H54 (cell line): ENCODE measurements around the gene PAX2.
A peak's percentile ranks its signal among the peaks of the same experiment; 100 is the strongest.

Experiments
- DNase-seq: peaks from one replicate; pipeline ENCODE4 v3.0.0; 2011; ENCODE audit warnings: low spot score, mixed read lengths; ENCODE audit not compliant: insufficient read length
- FAIRE-seq: peaks from 3 replicates; lab custom pipeline; 2011; peaks lifted over from hg19 to GRCh38; lab: Jason Lieb, UNC
- POLR2A ChIP-seq: IDR thresholded peaks from 2 replicates; pipeline ENCODE4 v1.6.1; 2011; ENCODE audit warnings: low read depth, mild to moderate bottlenecking, low read length

The PAX2 gene

DNA sequence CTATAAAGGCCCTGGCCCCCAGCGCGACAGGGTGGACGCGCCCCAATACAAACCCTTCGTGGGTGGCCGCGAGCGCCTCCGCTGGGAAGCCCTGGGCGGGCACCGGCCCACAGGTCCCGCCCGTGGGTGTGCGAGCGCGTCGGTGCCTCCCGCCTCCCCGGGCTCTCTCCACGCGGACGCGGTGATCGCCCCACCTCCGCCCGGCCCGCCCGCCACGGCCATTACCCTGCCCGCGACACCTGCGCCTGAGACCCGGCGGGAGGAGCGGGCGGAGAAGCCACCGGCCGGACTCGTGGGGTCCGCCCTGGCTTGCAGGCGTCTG lies 81.2 kb downstream of the PAX2 start:
- TF ChIP-seq POLR2A: no peak
- DNase-seq (no peak), FAIRE-seq (no peak)

DNA sequence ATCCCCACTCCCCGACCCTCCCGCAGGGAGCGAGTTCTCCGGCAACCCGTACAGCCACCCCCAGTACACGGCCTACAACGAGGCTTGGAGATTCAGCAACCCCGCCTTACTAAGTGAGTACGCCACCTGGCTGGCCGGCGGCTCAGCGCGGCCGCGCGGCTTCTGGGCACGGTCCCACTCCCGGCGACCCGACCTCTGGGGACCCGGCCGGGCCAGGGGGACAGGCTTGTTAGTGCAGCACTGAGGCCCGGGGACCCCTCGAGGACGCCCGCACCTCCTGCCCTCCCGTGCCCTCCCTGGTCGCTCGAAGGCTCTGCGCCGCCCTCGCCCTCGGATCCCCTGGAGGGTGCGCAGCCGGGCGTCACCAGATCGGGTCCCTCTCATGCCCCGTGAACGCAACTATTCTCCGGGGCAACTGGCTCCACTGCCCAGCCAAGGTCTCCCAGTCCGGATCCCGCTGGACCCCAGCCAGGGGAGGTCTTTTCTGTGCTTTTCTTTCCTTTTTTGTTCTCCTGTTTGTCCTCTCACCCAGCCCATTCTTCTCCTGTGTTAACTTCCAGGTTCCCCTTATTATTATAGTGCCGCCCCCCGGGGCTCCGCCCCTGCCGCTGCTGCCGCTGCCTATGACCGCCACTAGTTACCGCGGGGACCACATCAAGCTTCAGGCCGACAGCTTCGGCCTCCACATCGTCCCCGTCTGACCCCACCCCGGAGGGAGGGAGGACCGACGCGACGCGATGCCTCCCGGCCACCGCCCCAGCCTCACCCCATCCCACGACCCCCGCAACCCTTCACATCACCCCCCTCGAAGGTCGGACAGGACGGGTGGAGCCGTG lies 81.8 kb downstream of the PAX2 start:
- no peak for FAIRE-seq
- DNase-seq: no peak
- TF ChIP-seq POLR2A: no peak

DNA sequence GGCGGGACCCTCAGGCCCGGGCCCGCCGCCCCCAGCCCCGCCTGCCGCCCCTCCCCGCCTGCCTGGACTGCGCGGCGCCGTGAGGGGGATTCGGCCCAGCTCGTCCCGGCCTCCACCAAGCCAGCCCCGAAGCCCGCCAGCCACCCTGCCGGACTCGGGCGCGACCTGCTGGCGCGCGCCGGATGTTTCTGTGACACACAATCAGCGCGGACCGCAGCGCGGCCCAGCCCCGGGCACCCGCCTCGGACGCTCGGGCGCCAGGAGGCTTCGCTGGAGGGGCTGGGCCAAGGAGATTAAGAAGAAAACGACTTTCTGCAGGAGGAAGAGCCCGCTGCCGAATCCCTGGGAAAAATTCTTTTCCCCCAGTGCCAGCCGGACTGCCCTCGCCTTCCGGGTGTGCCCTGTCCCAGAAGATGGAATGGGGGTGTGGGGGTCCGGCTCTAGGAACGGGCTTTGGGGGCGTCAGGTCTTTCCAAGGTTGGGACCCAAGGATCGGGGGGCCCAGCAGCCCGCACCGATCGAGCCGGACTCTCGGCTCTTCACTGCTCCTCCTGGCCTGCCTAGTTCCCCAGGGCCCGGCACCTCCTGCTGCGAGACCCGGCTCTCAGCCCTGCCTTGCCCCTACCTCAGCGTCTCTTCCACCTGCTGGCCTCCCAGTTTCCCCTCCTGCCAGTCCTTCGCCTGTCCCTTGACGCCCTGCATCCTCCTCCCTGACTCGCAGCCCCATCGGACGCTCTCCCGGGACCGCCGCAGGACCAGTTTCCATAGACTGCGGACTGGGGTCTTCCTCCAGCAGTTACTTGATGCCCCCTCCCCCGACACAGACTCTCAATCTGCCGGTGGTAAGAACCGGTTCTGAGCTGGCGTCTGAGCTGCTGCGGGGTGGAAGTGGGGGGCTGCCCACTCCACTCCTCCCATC lies 82.7 kb downstream of the PAX2 start:
- TF ChIP-seq POLR2A: no peak
- DNase-seq: peak; percentile 54
- FAIRE-seq: no peak

DNA sequence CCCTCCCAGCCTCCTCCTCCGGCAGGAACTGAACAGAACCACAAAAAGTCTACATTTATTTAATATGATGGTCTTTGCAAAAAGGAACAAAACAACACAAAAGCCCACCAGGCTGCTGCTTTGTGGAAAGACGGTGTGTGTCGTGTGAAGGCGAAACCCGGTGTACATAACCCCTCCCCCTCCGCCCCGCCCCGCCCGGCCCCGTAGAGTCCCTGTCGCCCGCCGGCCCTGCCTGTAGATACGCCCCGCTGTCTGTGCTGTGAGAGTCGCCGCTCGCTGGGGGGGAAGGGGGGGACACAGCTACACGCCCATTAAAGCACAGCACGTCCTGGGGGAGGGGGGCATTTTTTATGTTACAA lies 83.3 kb downstream of the PAX2 start:
- no peak for FAIRE-seq
- no peak for TF ChIP-seq POLR2A
- no peak for DNase-seq

DNA sequence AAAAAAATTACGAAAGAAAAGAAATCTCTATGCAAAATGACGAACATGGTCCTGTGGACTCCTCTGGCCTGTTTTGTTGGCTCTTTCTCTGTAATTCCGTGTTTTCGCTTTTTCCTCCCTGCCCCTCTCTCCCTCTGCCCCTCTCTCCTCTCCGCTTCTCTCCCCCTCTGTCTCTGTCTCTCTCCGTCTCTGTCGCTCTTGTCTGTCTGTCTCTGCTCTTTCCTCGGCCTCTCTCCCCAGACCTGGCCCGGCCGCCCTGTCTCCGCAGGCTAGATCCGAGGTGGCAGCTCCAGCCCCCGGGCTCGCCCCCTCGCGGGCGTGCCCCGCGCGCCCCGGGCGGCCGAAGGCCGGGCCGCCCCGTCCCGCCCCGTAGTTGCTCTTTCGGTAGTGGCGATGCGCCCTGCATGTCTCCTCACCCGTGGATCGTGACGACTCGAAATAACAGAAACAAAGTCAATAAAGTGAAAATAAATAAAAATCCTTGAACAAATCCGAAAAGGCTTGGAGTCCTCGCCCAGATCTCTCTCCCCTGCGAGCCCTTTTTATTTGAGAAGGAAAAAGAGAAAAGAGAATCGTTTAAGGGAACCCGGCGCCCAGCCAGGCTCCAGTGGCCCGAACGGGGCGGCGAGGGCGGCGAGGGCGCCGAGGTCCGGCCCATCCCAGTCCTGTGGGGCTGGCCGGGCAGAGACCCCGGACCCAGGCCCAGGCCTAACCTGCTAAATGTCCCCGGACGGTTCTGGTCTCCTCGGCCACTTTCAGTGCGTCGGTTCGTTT lies 83.9 kb downstream of the PAX2 start:
- no peak for TF ChIP-seq POLR2A
- no peak for FAIRE-seq
- no peak for DNase-seq

DNA sequence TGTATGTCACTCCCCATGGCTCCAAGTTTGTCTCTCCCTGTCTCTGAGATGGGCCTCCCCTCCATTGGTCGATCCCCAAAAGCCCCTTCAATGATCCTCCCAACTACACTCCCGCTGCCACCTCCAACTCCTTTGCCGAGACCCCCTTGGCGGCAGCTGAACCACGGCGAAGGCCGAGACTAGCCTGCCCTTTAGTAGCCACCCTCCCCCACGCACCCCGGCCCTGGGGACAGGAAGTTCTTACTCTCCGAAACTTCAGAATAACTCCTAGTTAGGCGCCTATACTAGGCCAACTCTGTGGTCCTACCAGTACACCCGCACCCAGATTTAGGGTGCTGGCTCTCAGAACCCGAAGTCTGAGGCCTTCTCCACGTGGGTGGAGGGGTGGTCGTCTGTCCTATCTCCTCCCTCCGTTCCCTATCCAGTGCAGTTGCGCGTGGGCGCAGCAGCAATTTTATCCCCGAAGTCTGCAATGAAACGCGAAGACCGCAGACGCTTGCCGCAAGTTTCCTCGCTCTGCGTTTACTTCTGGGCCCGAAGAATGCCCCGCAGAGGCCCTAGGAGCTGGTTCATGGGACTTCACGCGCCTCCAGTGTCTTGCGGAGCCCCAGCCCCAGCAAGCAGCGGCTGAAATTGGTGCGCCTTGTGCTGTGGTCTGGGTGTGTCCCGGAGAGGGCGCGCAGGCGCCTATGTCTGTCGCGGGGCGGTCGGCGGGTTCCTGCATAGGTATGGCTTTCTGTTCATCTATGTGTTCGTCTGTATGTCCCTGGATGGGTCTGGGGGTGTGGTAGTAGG lies 84.7 kb downstream of the PAX2 start:
- TF ChIP-seq POLR2A: no peak
- DNase-seq (no peak), FAIRE-seq (no peak)

DNA sequence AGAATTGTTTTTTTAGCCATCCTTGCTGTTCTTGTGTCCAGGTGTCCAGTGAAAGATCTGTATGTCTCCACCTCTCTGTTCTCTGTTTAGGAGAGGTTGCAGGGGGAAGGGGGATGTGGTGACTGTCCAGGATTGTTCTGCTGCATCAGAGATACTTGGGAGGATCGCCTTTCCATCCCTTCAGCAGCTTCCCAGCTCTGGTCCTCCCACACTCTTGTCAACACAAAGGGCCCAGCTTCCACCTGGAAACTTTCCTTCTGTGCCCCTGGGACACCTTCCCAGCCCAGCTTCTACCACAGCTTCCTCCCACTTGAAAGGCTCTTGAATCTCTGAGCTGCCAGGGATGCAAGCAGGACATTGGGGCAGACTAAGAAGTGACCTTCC lies 85.3 kb downstream of the PAX2 start:
- no peak for TF ChIP-seq POLR2A
- DNase-seq: no peak
- no peak for FAIRE-seq

DNA sequence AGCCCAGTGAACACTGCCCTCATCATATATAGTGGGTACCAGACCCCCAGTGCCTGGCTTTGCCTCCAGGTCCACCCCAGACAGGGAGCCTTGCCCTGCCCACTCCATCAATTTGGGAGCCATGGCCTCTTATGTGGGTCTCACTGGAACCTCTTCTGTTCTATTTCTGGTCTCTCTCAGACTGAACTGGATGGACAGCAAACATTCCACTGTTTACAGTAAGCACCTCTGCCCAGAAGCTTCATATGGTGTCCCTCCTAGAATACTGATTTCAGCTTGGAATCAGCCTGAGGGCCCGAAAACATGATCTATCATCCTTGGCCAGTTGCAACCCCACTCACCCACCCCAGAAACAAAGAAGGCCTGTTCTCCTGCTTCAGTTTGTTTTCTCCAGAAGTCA lies 86.4 kb downstream of the PAX2 start:
- no peak for FAIRE-seq
- TF ChIP-seq POLR2A: no peak
- DNase-seq: no peak

DNA sequence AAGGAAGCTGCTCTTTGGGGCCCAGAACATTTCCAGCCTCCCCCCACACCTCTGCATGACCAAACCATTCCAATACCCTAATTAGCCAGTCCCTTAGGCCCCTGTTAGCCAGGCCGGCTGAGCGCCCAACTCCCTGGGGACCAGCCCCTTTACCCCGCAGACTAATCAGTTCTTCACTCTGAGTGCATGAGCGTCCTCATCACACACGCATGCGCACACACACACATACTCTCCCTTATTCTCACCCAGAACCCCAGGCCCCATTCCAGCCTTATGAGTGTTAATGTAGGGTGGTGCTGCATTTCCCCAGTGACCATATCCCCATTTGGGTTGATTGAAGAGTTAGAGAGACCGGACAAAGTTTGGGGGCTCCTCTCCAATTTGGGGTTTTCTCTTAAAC lies 90.4 kb downstream of the PAX2 start:
- DNase-seq: no peak
- FAIRE-seq: no peak

DNA sequence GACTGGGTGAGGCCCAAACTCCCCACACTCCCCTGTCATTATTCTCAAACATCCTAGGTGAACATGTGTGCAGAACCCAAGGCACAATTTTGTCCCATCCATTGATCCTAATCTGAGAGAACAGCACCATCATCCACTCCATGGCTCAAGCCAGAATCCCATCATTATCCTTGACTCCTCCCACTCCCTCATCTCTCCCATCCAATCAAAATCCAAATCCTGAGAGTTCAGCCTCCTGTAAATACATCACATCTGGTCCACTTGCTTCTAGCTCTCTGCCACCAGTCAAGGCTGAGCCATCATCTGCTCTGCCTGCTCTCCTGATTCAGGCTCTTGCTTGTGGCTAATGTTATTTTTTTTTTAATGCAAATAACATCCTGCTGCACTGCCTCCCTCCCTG lies 91.5 kb downstream of the PAX2 start:
- DNase-seq (no peak), FAIRE-seq (no peak)
- no peak for TF ChIP-seq POLR2A

More for the DNA sequence above, 90.4 kb downstream of the PAX2 start:
- TF ChIP-seq POLR2A: no peak

DNA sequence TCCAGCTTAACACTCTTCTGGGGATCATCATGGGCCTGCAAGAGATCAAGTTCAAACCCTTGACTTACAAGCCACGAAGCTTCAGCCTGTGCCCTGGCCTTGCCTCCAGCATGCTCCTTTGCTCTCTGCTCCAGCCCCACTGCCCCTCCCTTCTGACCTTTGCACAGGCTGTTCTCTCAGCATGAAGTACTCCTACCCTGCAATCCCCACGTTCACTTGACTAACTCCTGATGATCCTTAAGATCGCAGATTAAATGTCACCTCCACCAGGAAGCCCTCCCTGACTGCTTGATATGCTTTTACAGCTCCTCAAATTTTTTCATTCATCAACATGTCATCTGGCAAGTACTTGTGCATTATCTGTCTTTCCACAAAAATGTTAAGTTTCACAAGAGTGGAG lies 91.9 kb downstream of the PAX2 start:
- FAIRE-seq (no peak), DNase-seq (no peak)
- TF ChIP-seq POLR2A: no peak

DNA sequence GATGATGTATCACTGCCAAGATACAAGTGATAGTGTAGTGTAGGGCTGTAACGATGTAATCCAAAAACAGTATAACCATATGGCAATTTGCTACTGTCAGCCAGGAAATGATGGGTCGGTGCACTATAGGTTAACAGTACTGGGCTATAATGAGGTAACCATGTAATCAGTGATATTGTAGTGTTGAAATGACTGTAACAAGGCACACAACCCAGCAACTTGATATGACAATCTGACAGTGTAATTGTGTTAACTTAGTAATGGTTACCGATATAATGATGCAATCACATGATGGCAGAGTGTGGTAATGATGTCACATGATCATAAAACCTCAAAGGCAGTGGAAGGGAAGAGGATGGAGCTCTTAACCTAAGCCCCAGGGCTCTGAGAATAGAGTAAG lies 93.6 kb downstream of the PAX2 start:
- no peak for FAIRE-seq
- no peak for TF ChIP-seq POLR2A
- DNase-seq: no peak

DNA sequence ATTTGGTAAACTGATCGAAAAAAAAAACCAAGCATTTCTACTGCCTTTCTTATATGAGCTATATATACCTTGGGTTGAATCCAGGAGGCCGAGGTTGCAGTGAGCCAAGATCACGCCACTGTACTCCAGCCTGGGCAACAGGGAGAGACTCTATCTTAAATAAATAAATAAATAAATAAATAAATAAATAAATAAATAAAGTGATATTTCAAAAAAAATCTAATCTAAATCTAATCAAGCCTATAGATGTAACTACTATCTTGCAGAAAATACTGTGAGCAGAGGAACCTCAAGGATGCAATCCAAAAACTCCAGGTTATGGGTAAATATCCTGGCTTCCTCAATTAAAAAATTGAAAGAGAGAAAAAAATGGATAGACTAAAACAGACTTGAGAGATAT lies 96.1 kb downstream of the PAX2 start:
- DNase-seq (no peak), FAIRE-seq (no peak)
- TF ChIP-seq POLR2A: no peak
